ENCODE results near the gene PCDH9. TPM values are rescaled to one million over a fixed set of nuclear protein-coding genes. Genes with fewer than 3 reads are reported as not detected.

Gene PCDH9
- 0.40 and 0.51 TPM in 2 replicates for total RNA-seq

GRCh38 chr13:67229481-67230403 lies at the start of gene PCDH9:
Gene PCDH9, minus strand, starts transcription at chr13:67230336. Its CDS starts 1,896 bp downstream, at chr13:67228440.
- DNase-seq (ENCODE audit: low read depth), result no peak
- no peak for TF ChIP-seq CTCF (conservative IDR thresholded peaks at IDR 0.05; ENCODE audit: low read depth, low read length)
- peak within 1 kb of the TSS; percentile 86 for H3K4me3 ChIP-seq (ENCODE audit: low read depth, low read length)

- peak; percentile 48 for DNase-seq (ENCODE audit: low read depth)
- no peak for TF ChIP-seq CTCF (conservative IDR thresholded peaks at IDR 0.05; ENCODE audit: low read depth, low read length)
- no peak overlapping the region for H3K4me3 ChIP-seq (ENCODE audit: low read depth, low read length)
Measured at GRCh38 chr13:67278235-67278634, 48.1 kb upstream of the PCDH9 start.

GRCh38 chr13:67277581-67277980 lies 47.4 kb upstream of the PCDH9 start:
- DNase-seq (ENCODE audit: low read depth), result no peak
- H3K4me3 ChIP-seq (ENCODE audit: low read depth, low read length), result no peak overlapping the region
- TF ChIP-seq CTCF (conservative IDR thresholded peaks at IDR 0.05; ENCODE audit: low read depth, low read length), result no peak

GRCh38 chr13:67275351-67275960 lies 45.3 kb upstream of the PCDH9 start:
- no peak for TF ChIP-seq CTCF (conservative IDR thresholded peaks at IDR 0.05; ENCODE audit: low read depth, low read length)
- DNase-seq (ENCODE audit: low read depth), result no peak
- no peak overlapping the region for H3K4me3 ChIP-seq (ENCODE audit: low read depth, low read length)

- TF ChIP-seq CTCF (conservative IDR thresholded peaks at IDR 0.05; ENCODE audit: low read depth, low read length), result no peak
- DNase-seq (ENCODE audit: low read depth), result no peak
Measured at GRCh38 chr13:67273001-67273400, 42.9 kb upstream of the PCDH9 start.

GRCh38 chr13:67267136-67267535 lies 37.0 kb upstream of the PCDH9 start:
- no peak for TF ChIP-seq CTCF (conservative IDR thresholded peaks at IDR 0.05; ENCODE audit: low read depth, low read length)
- H3K4me3 ChIP-seq (ENCODE audit: low read depth, low read length), result no peak overlapping the region
- DNase-seq (ENCODE audit: low read depth), result no peak

More at GRCh38 chr13:67273001-67273400, 42.9 kb upstream of the PCDH9 start:
- no peak overlapping the region for H3K4me3 ChIP-seq (ENCODE audit: low read depth, low read length)

All from epithelial cell of proximal tubule (primary cell).